ENCODE data around the gene SPN. TPM values are rescaled to one million over a fixed set of nuclear protein-coding genes. Genes with fewer than 3 reads are reported as not detected.
A peak's percentile ranks its signal among the peaks of the same experiment; 100 is the strongest.

The SPN gene
- total and polyA plus RNA-seq, 9 donors: 0.42 to 5.1 (median 0.88) TPM

DNA sequence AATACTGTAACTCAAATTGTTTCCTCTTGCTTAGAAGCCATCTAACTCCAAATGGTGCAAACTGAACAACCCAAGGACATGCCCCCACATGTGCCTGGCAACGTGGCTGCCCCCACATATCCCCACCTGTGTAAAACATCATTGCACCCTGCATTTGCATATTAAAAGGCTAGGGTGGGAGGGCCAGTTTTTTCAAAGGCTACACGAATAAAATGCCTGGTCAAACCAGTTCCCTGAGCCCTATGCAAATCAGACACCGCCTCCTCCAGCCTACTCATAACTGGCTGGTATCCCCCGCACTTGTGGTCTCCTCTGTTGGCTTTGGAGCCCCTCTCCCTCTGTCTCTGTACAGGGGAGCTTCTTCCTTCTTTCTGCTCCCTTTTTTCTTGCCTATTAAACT is 56.0 kb downstream of the SPN start:
- Histone ChIP-seq H3K27ac (no peak overlapping the region), H3K4me3 (no peak overlapping the region), H3K27me3 (no peaks in the 10 kb centered on the region), H3K36me3 (no peaks in the 10 kb centered on the region), H3K9me3 (no peaks in the 10 kb centered on the region), H3K4me1 (ENCODE audit: insufficient read depth) (no peaks in the 10 kb centered on the region)
- intact Hi-C loops (cut with DNase I): no loop called here
- DNase-seq: peak in 1 of 5 donors; percentile 1
- WGBS, 3 donors: 35 to 43% (median 35%) methylated on average over 4 of the region's 4 CpGs
- TF ChIP-seq POLR2A (IDR thresholded peaks at IDR 0.05) (no peak), EP300 (IDR thresholded peaks at IDR 0.05) (no peak), CTCF (IDR thresholded peaks at IDR 0.05) (no peak)

Other genes with a start within 250 kb of the SPN start
- gene BOLA2, start 208.9 kb upstream of the SPN start, total RNA-seq: 10 to 100 TPM in 1 of 7 donors, 1 to 10 TPM in 6; 1.9 to 18.4 (median 7.8) TPM
- 1 to 10 TPM; 5.8 to 5.9 TPM for gene BOLA2, start 208.9 kb upstream of the SPN start, polyA plus RNA-seq
- 10 to 100 TPM in 1 of 7 donors, 1 to 10 TPM in 6; 4.4 to 11.2 (median 8.6) TPM for gene SLX1B, start 208.7 kb upstream of the SPN start, total RNA-seq
- 10 to 100 TPM in 1 of 2 donors, 1 to 10 TPM in 1; 3.0 to 19.4 TPM for gene SLX1B, start 208.7 kb upstream of the SPN start, polyA plus RNA-seq
- gene SULT1A4, start 203.3 kb upstream of the SPN start, total RNA-seq: 1 to 10 TPM in 5 of 7 donors, under 1 TPM in 2; 0.68 to 6.5 (median 2.7) TPM
- 10 to 100 TPM in 1 of 2 donors, under 1 TPM in 1; 0.23 to 10.5 TPM for gene SULT1A4, start 203.3 kb upstream of the SPN start, polyA plus RNA-seq
- 10 to 100 TPM; 11.0 to 65.3 (median 29.5) TPM for gene NPIPB12, start 156.8 kb upstream of the SPN start, total RNA-seq
- gene NPIPB12, start 156.8 kb upstream of the SPN start, polyA plus RNA-seq: 10 to 100 TPM; 19.0 to 26.3 TPM
- 10 to 100 TPM; 31.8 to 67.9 (median 43.1) TPM for gene QPRT, start 15.9 kb downstream of the SPN start, total RNA-seq
- gene QPRT, start 15.9 kb downstream of the SPN start, polyA plus RNA-seq: 10 to 100 TPM; 21.4 to 47.7 TPM
- gene C16orf54, start 82.7 kb downstream of the SPN start, total RNA-seq: under 1 TPM; 0.12 to 0.72 (median 0.30) TPM
- gene C16orf54, start 82.7 kb downstream of the SPN start, polyA plus RNA-seq: 1 to 10 TPM in 1 of 2 donors, under 1 TPM in 1; 0.16 to 1.7 TPM
- under 1 TPM in 3 of 7 donors, not detected in 4; 0.07 to 0.48 (median 0.15) TPM for gene ZG16, start 115.0 kb downstream of the SPN start, total RNA-seq
- gene ZG16, start 115.0 kb downstream of the SPN start, polyA plus RNA-seq: not detected
- gene KIF22, start 127.5 kb downstream of the SPN start, total RNA-seq: 10 to 100 TPM; 15.9 to 31.0 (median 20.7) TPM
- 10 to 100 TPM; 14.4 to 30.6 TPM for gene KIF22, start 127.5 kb downstream of the SPN start, polyA plus RNA-seq
- 100 to 1,000 TPM in 5 of 7 donors, 10 to 100 TPM in 2; 50.6 to 256 (median 192) TPM for gene MAZ, start 143.3 kb downstream of the SPN start, total RNA-seq
- gene MAZ, start 143.3 kb downstream of the SPN start, polyA plus RNA-seq: 100 to 1,000 TPM; 105 to 152 TPM
- 10 to 100 TPM; 26.0 to 64.5 (median 36.0) TPM for gene PRRT2, start 148.9 kb downstream of the SPN start, total RNA-seq
- gene PRRT2, start 148.9 kb downstream of the SPN start, polyA plus RNA-seq: 10 to 100 TPM in 1 of 2 donors, 1 to 10 TPM in 1; 6.3 to 28.6 TPM
- 10 to 100 TPM; 41.3 to 83.6 (median 66.6) TPM for gene PAGR1, start 152.9 kb downstream of the SPN start, total RNA-seq
- gene PAGR1, start 152.9 kb downstream of the SPN start, polyA plus RNA-seq: 10 to 100 TPM; 13.9 to 63.3 TPM
- gene MVP, start 157.2 kb downstream of the SPN start, total RNA-seq: 100 to 1,000 TPM in 6 of 7 donors, 10 to 100 TPM in 1; 74.2 to 191 (median 138) TPM
- 10 to 100 TPM; 56.4 to 93.3 TPM for gene MVP, start 157.2 kb downstream of the SPN start, polyA plus RNA-seq
- 100 to 1,000 TPM in 4 of 7 donors, 10 to 100 TPM in 3; 88.2 to 121 (median 110) TPM for gene CDIPT, start 200.0 kb downstream of the SPN start, total RNA-seq
- gene CDIPT, start 200.0 kb downstream of the SPN start, polyA plus RNA-seq: 100 to 1,000 TPM in 1 of 2 donors, 10 to 100 TPM in 1; 47.6 to 145 TPM
- gene SEZ6L2, start 236.3 kb downstream of the SPN start, total RNA-seq: 10 to 100 TPM in 1 of 7 donors, 1 to 10 TPM in 5, under 1 TPM in 1; 0.73 to 13.3 (median 3.1) TPM
- gene SEZ6L2, start 236.3 kb downstream of the SPN start, polyA plus RNA-seq: 1 to 10 TPM; 2.9 to 5.1 TPM
- gene ASPHD1, start 237.2 kb downstream of the SPN start, total RNA-seq: 1 to 10 TPM in 5 of 7 donors, under 1 TPM in 1, not detected in 1; 0.53 to 7.8 (median 1.6) TPM
- 1 to 10 TPM in 1 of 2 donors, under 1 TPM in 1; 0.38 to 1.1 TPM for gene ASPHD1, start 237.2 kb downstream of the SPN start, polyA plus RNA-seq

Data from ovary (tissue), 9 donors.